Endodermal cell (in vitro differentiated cells): ENCODE results near the gene XXYLT1. TPM values are rescaled to one million over a fixed set of nuclear protein-coding genes. Genes with fewer than 3 reads are reported as not detected.
A peak's percentile ranks its signal among the peaks of the same experiment; 100 is the strongest.

Experiments used
- DNase-seq: peaks from one replicate; pipeline ENCODE4 v3.0.0-alpha.2; 2017
- H3K27ac ChIP-seq: 2 replicates; pipeline ENCODE4 v1.5.1; 2013; ENCODE audit warnings: mild to moderate bottlenecking, low read depth, low read length, moderate library complexity
- H3K27me3 ChIP-seq: 2 replicates; pipeline ENCODE4 v1.6.1; 2013; ENCODE audit warnings: mild to moderate bottlenecking, low read length, moderate library complexity; ENCODE audit not compliant: insufficient read depth, control insufficient read depth, poor library complexity, severe bottlenecking
- H3K36me3 ChIP-seq: 2 replicates; pipeline ENCODE4 v1.7.0; 2013; ENCODE audit warnings: mild to moderate bottlenecking, low read length, moderate library complexity; ENCODE audit not compliant: control insufficient read depth, insufficient read depth
- H3K4me1 ChIP-seq: one replicate; pipeline ENCODE4 v1.7.0; 2013; ENCODE audit warnings: low read length; ENCODE audit not compliant: control insufficient read depth, insufficient read depth
- H3K4me3 ChIP-seq: 2 replicates; pipeline ENCODE4 v1.5.1; 2013; ENCODE audit warnings: mild to moderate bottlenecking, low read length, moderate library complexity
- H3K9ac ChIP-seq: 2 replicates; pipeline ENCODE4 v1.6.1; 2013; ENCODE audit warnings: mild to moderate bottlenecking, low read length, moderate library complexity; ENCODE audit not compliant: poor library complexity, severe bottlenecking; ENCODE audit errors: extremely low read depth
- H3K9me3 ChIP-seq: 2 replicates; pipeline ENCODE4 v1.6.1; 2013; ENCODE audit warnings: mild to moderate bottlenecking, low read length, moderate library complexity; ENCODE audit not compliant: control insufficient read depth
- H3K27ac Mint-ChIP-seq: 2 replicates; pipeline ENCODE4 v1.8.0; 2020; ENCODE audit warnings: mixed read lengths
- H3K27me3 Mint-ChIP-seq: 2 replicates; pipeline ENCODE4 v1.8.0; 2021; ENCODE audit warnings: mild to moderate bottlenecking, mixed read lengths; ENCODE audit not compliant: insufficient read depth
- H3K36me3 Mint-ChIP-seq: 2 replicates; pipeline ENCODE4 v1.8.0; 2020; ENCODE audit warnings: low read depth, mixed read lengths
- H3K4me1 Mint-ChIP-seq: 2 replicates; pipeline ENCODE4 v1.8.0; 2020; ENCODE audit warnings: mixed read lengths
- H3K4me3 Mint-ChIP-seq: 2 replicates; pipeline ENCODE4 v1.8.0; 2020; ENCODE audit warnings: mild to moderate bottlenecking, moderate library complexity, mixed read lengths
- H3K9me3 Mint-ChIP-seq: 2 replicates; pipeline ENCODE4 v1.8.0; 2020; ENCODE audit warnings: mild to moderate bottlenecking, mixed read lengths
- WGBS, 2 experiments: methylation state at CpG; one replicate each; pipeline versions ENCODE4 v1.1.5 to v1.1.7; 2013; ENCODE audit warnings: missing lambda C conversion rate in 2 of 2, mixed read lengths in 1 of 2; ENCODE audit not compliant: insufficient coverage in 1 of 2, insufficient read length in 1 of 2; 5-methylcytosine and 5-hydroxymethylcytosine counted together
- total RNA-seq, 2 donors: library from RNA; stranded (reverse); fragmentation: NEBNext Ultra II Directional in 1 of 2; extraction: Animal tissue kit (Norgen Biotek cat#: 25700) in 1 of 2; gene quantifications; 2 replicates in 1 of 2; 3 replicates in 1 of 2; pipeline ENCODE4 v1.2.1, GENCODE V29; 2021
- TF ChIP-seq, protein P1 (sequence below): fragments of 200-600 bp; sonication (generic); conservative IDR thresholded peaks from 2 replicates; pipeline ENCODE4 v1.5.0; 2021; ENCODE audit warnings: antibody characterized with exemption, mild to moderate bottlenecking

XXYLT1 gene
- total RNA-seq, 2 donors from 2014 or later, result 35.5 to 38.3 TPM

- 41 to 50% methylated on average over 2 of the region's 2 CpGs for WGBS, 2 experiments
Observed at GRCh38 chr3:195023576-195023975, 247.4 kb downstream of the XXYLT1 start.

DNA sequence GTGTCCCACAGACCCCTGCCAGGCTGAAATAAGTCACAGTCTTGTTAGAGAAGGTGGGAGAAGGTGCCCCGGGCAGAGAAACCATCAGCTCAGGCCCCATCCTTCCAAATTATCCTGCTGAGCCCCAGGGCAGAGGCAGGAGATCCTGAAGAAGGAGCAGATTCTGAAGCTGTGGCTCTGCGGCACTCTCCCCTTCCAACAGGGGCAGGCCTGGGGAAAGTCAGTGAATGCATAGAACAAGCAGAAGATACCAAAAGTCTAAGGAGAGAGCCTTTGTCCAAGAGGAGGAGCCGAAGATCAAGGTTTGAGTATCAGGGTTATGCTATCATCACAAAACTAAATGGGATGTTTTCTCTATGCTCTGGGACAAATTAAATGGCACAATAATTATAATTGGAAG, 249.3 kb downstream of the XXYLT1 start:
- Histone ChIP-seq H3K9ac (no peak overlapping the region), H3K4me1 (no peaks in the 10 kb centered on the region), H3K27me3 (no peaks in the 10 kb centered on the region), H3K9me3 (no peaks in the 10 kb centered on the region), H3K27ac (no peak overlapping the region), H3K36me3 (no peaks in the 10 kb centered on the region), H3K4me3 (no peak overlapping the region)
- Mint-ChIP-seq H3K36me3 (peaks cover 1% of the 10 kb centered on the region), H3K9me3 (peaks cover 4% of the 10 kb centered on the region), H3K4me3 (no peak overlapping the region), H3K27ac (no peak overlapping the region), H3K27me3 (peaks cover 2% of the 10 kb centered on the region), H3K4me1 (no peaks in the 10 kb centered on the region)
- WGBS, 2 experiments, result 78 to 83% methylated on average over 2 to 3 of the region's 3 CpGs
- peak; percentile 51 for DNase-seq
- TF ChIP-seq, protein P1, sequence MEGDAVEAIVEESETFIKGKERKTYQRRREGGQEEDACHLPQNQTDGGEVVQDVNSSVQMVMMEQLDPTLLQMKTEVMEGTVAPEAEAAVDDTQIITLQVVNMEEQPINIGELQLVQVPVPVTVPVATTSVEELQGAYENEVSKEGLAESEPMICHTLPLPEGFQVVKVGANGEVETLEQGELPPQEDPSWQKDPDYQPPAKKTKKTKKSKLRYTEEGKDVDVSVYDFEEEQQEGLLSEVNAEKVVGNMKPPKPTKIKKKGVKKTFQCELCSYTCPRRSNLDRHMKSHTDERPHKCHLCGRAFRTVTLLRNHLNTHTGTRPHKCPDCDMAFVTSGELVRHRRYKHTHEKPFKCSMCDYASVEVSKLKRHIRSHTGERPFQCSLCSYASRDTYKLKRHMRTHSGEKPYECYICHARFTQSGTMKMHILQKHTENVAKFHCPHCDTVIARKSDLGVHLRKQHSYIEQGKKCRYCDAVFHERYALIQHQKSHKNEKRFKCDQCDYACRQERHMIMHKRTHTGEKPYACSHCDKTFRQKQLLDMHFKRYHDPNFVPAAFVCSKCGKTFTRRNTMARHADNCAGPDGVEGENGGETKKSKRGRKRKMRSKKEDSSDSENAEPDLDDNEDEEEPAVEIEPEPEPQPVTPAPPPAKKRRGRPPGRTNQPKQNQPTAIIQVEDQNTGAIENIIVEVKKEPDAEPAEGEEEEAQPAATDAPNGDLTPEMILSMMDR, result peak; percentile 24

More at GRCh38 chr3:195023576-195023975, 247.4 kb downstream of the XXYLT1 start:
- no peaks in the 10 kb centered on the region for H3K36me3 ChIP-seq
- H3K27me3 ChIP-seq, result no peaks in the 10 kb centered on the region
- no peaks in the 10 kb centered on the region for H3K4me1 ChIP-seq
- no peak overlapping the region for H3K4me3 Mint-ChIP-seq
- DNase-seq, result no peak
- H3K27ac Mint-ChIP-seq, result no peak overlapping the region
- no peaks in the 10 kb centered on the region for H3K4me1 Mint-ChIP-seq
- peaks cover 4% of the 10 kb centered on the region for H3K9me3 Mint-ChIP-seq
- TF ChIP-seq, protein P1, result no peak
- H3K27me3 Mint-ChIP-seq, result peaks cover 2% of the 10 kb centered on the region
- peaks cover 1% of the 10 kb centered on the region for H3K36me3 Mint-ChIP-seq
- H3K9me3 ChIP-seq, result no peaks in the 10 kb centered on the region
- no peak overlapping the region for H3K9ac ChIP-seq
- no peak overlapping the region for H3K27ac ChIP-seq
- no peak overlapping the region for H3K4me3 ChIP-seq

- Mint-ChIP-seq H3K9me3 (peaks cover 4% of the 10 kb centered on the region), H3K4me1 (no peaks in the 10 kb centered on the region), H3K27me3 (peaks cover 4% of the 10 kb centered on the region), H3K27ac (no peak overlapping the region), H3K36me3 (peaks cover 1% of the 10 kb centered on the region), H3K4me3 (no peak overlapping the region)
- H3K27me3 ChIP-seq, result no peaks in the 10 kb centered on the region
- peak; percentile 28 for DNase-seq
- H3K4me1 ChIP-seq, result no peaks in the 10 kb centered on the region
- TF ChIP-seq, protein P1, result no peak
- H3K4me3 ChIP-seq, result no peak overlapping the region
- no peak overlapping the region for H3K27ac ChIP-seq
- H3K36me3 ChIP-seq, result no peaks in the 10 kb centered on the region
- 100% methylated on average over 1 of the region's 1 CpG for WGBS, 2 experiments
- H3K9me3 ChIP-seq, result no peaks in the 10 kb centered on the region
- H3K9ac ChIP-seq, result no peak overlapping the region
Observed at GRCh38 chr3:195020921-195021320, 250.0 kb downstream of the XXYLT1 start.
